OCI-LY3 (cell line): ENCODE measurements around the gene ATP2B1.

Experiments
- H2AFZ ChIP-seq: fragments of 200-600, 300-600 bp; shearing (Covaris generic); 2 replicates; pipeline ENCODE4 v1.6.0; 2014; ENCODE audit warnings: antibody characterized with exemption, low read depth, low read length
- H3K27ac ChIP-seq: fragments of 200-600, 300-600 bp; sonication (generic); 2 replicates; pipeline ENCODE4 v1.5.1; 2014; ENCODE audit warnings: mild to moderate bottlenecking, low read length, moderate library complexity, mixed read lengths
- H3K27me3 ChIP-seq: fragments of 200-600, 300-600 bp; sonication (generic); 2 replicates; pipeline ENCODE4 v1.6.1; 2014; ENCODE audit warnings: low read depth, low read length, mixed read lengths
- H3K36me3 ChIP-seq: fragments of 200-600, 300-600 bp; sonication (generic); replicated peaks from 2 replicates; pipeline ENCODE3; 2014; ENCODE audit warnings: low read depth, low read length, mixed read lengths
- H3K4me1 ChIP-seq: fragments of 300-600, 200-600 bp; sonication (generic); 2 replicates; pipeline ENCODE4 v1.6.1; 2014; ENCODE audit warnings: low read length, mixed read lengths
- H3K4me2 ChIP-seq: fragments of 200-600, 300-600 bp; sonication (generic); 2 replicates; pipeline ENCODE4 v1.6.1; 2014; ENCODE audit warnings: low read length, mixed read lengths
- H3K4me3 ChIP-seq: fragments of 300-600, 200-600 bp; sonication (generic); 2 replicates; pipeline ENCODE4 v1.5.1; 2014; ENCODE audit warnings: antibody characterized with exemption, mild to moderate bottlenecking, low read length, moderate library complexity
- H3K79me2 ChIP-seq: fragments of 300-600, 200-600 bp; shearing (Covaris generic); 2 replicates; pipeline ENCODE4 v1.6.1; 2014; ENCODE audit warnings: mild to moderate bottlenecking, low read length, mixed read lengths
- H3K9ac ChIP-seq: fragments of 300-600, 200-600 bp; shearing (Covaris generic); 2 replicates; pipeline ENCODE4 v1.6.0; 2014; ENCODE audit warnings: mild to moderate bottlenecking, low read length, moderate library complexity
- H3K9me3 ChIP-seq: fragments of 200-600, 300-600 bp; shearing (Covaris generic); 2 replicates; pipeline ENCODE4 v1.6.1; 2014; ENCODE audit warnings: low read length, mixed read lengths; ENCODE audit not compliant: insufficient read depth
- H4K20me1 ChIP-seq: fragments of 200-600, 300-600 bp; sonication (generic); 2 replicates; pipeline ENCODE4 v1.6.1; 2016; ENCODE audit warnings: low read length, mixed read lengths; ENCODE audit not compliant: insufficient read depth
- CTCF ChIP-seq: fragments of 200-600, 300-600 bp; sonication (generic); IDR thresholded peaks from 2 replicates; pipeline ENCODE4 v1.5.1; 2014; ENCODE audit warnings: antibody characterized with exemption, low read length, low read depth
- EZH2phosphoT487 ChIP-seq: fragments of 200-600 bp; shearing (Covaris generic); IDR thresholded peaks from 2 replicates; pipeline ENCODE4 v1.6.1; 2018; ENCODE audit warnings: antibody characterized with exemption, mixed run types, low read depth

The ATP2B1 gene

GRCh38 chr12:89742337-89743022, 33.8 kb upstream of the ATP2B1 start:
- no peak for TF ChIP-seq CTCF
- no peak for TF ChIP-seq EZH2phosphoT487
- Histone ChIP-seq H3K27ac (no peak overlapping the region), H3K9me3 (peaks cover 4% of the 10 kb centered on the region; the same call in 1 of the 2 replicates), H3K4me2 (no peak overlapping the region), H3K27me3 (no peaks in the 10 kb centered on the region), H3K4me1 (no peaks in the 10 kb centered on the region), H4K20me1 (no peaks in the 10 kb centered on the region), H3K79me2 (no peaks in the 10 kb centered on the region), H3K9ac (no peak overlapping the region), H3K4me3 (no peak overlapping the region), H3K36me3 (peaks cover 2% of the 10 kb centered on the region), H2AFZ (no peak overlapping the region)

GRCh38 chr12:89740943-89741342, 32.3 kb upstream of the ATP2B1 start:
- H3K9ac ChIP-seq, result no peak overlapping the region
- H3K4me1 ChIP-seq, result no peaks in the 10 kb centered on the region
- H3K4me2 ChIP-seq, result no peak overlapping the region
- no peak overlapping the region for H2AFZ ChIP-seq
- no peaks in the 10 kb centered on the region for H3K27me3 ChIP-seq
- TF ChIP-seq EZH2phosphoT487 (no peak), CTCF (no peak)
- H3K79me2 ChIP-seq, result no peaks in the 10 kb centered on the region
- H3K27ac ChIP-seq, result no peak overlapping the region
- H3K36me3 ChIP-seq, result peaks cover 2% of the 10 kb centered on the region
- H3K9me3 ChIP-seq, result peaks cover 4% of the 10 kb centered on the region; the same call in 1 of the 2 replicates
- H4K20me1 ChIP-seq, result no peaks in the 10 kb centered on the region
- no peak overlapping the region for H3K4me3 ChIP-seq

- no peak for TF ChIP-seq EZH2phosphoT487
- no peak for TF ChIP-seq CTCF
- H3K4me2 ChIP-seq, result no peak overlapping the region
- H3K27ac ChIP-seq, result no peak overlapping the region
- H3K4me1 ChIP-seq, result no peaks in the 10 kb centered on the region
- H3K4me3 ChIP-seq, result no peak overlapping the region
- no peak overlapping the region for H2AFZ ChIP-seq
- H3K79me2 ChIP-seq, result no peaks in the 10 kb centered on the region
- peaks cover 14% of the 10 kb centered on the region for H3K9me3 ChIP-seq
- H3K36me3 ChIP-seq, result peaks cover 5% of the 10 kb centered on the region
- H3K9ac ChIP-seq, result no peak overlapping the region
- H3K27me3 ChIP-seq, result no peaks in the 10 kb centered on the region
- no peaks in the 10 kb centered on the region for H4K20me1 ChIP-seq
Measured at GRCh38 chr12:89736995-89737394, 28.4 kb upstream of the ATP2B1 start.

- Histone ChIP-seq H3K4me1 (peaks cover 3% of the 10 kb centered on the region; the same call in 1 of the 2 replicates), H3K27me3 (no peaks in the 10 kb centered on the region), H3K4me3 (no peak overlapping the region), H3K9ac (no peak overlapping the region), H3K9me3 (peaks cover 10% of the 10 kb centered on the region), H3K79me2 (no peaks in the 10 kb centered on the region), H3K36me3 (peaks cover 2% of the 10 kb centered on the region), H4K20me1 (no peaks in the 10 kb centered on the region), H3K4me2 (no peak overlapping the region), H3K27ac (no peak overlapping the region), H2AFZ (no peak overlapping the region)
- TF ChIP-seq EZH2phosphoT487 (no peak), CTCF (no peak)
Measured at GRCh38 chr12:89733579-89734201, 25.1 kb upstream of the ATP2B1 start.
